Measurements from ENCODE around the gene ENTPD5. TPM values are rescaled to one million over a fixed set of nuclear protein-coding genes. Genes with fewer than 3 reads are reported as not detected.

The ENTPD5 gene
- total RNA-seq, 1 experiment from 2014 or later: 9.3 TPM

GRCh38 chr14:73965216-73965615 lies 53.9 kb downstream of the ENTPD5 start:
- H3K27me3 ChIP-seq (replicated peaks; ENCODE audit: control insufficient read depth, insufficient read depth, low read length): no peaks in the 10 kb centered on the region
- CTCF ChIA-PET: no interaction called here
- Mint-ChIP-seq H3K27me3 (ENCODE audit: insufficient read depth, unreplicated experiment) (no peaks in the 10 kb centered on the region), H3K4me3 (ENCODE audit: unreplicated experiment) (no peak overlapping the region), H3K4me1 (ENCODE audit: low read depth, unreplicated experiment) (no peaks in the 10 kb centered on the region), H3K27ac (ENCODE audit: unreplicated experiment) (no peak overlapping the region), H3K9me3 (ENCODE audit: unreplicated experiment) (no peaks in the 10 kb centered on the region), H3K36me3 (ENCODE audit: insufficient read depth, unreplicated experiment) (peaks cover 7% of the 10 kb centered on the region)
- H3K36me3 ChIP-seq (ENCODE audit: control insufficient read depth, insufficient read depth, low read length): no peaks in the 10 kb centered on the region
- POLR2A ChIA-PET: no interaction called here
- no peaks in the 10 kb centered on the region for H3K9me3 ChIP-seq
- intact Hi-C loops (cut with micrococcal nuclease; ENCODE audit: unreplicated experiment): no loop called here
- DNase-seq: no peak
- no TSS peak for BruUV-seq (replicated peaks)
- no peak overlapping the region for H3K4me3 ChIP-seq (ENCODE audit: low read depth, low read length)
- no peaks in the 10 kb centered on the region for H3K4me1 ChIP-seq
- TF ChIP-seq, protein P1, sequence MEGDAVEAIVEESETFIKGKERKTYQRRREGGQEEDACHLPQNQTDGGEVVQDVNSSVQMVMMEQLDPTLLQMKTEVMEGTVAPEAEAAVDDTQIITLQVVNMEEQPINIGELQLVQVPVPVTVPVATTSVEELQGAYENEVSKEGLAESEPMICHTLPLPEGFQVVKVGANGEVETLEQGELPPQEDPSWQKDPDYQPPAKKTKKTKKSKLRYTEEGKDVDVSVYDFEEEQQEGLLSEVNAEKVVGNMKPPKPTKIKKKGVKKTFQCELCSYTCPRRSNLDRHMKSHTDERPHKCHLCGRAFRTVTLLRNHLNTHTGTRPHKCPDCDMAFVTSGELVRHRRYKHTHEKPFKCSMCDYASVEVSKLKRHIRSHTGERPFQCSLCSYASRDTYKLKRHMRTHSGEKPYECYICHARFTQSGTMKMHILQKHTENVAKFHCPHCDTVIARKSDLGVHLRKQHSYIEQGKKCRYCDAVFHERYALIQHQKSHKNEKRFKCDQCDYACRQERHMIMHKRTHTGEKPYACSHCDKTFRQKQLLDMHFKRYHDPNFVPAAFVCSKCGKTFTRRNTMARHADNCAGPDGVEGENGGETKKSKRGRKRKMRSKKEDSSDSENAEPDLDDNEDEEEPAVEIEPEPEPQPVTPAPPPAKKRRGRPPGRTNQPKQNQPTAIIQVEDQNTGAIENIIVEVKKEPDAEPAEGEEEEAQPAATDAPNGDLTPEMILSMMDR (IDR thresholded peaks at IDR 0.05; ENCODE audit: insufficient read depth in 1 of 2, low read depth in 1 of 2, low read length in 1 of 2, severe bottlenecking in 1 of 2, unreplicated experiment in 1 of 2): no peak

GRCh38 chr14:73961192-73961591 lies 57.9 kb downstream of the ENTPD5 start:
- DNase-seq: no peak
- BruUV-seq (replicated peaks): no TSS peak
- Mint-ChIP-seq H3K27ac (ENCODE audit: unreplicated experiment) (no peak overlapping the region), H3K4me1 (ENCODE audit: low read depth, unreplicated experiment) (no peaks in the 10 kb centered on the region), H3K36me3 (ENCODE audit: insufficient read depth, unreplicated experiment) (peaks cover 23% of the 10 kb centered on the region), H3K9me3 (ENCODE audit: unreplicated experiment) (no peaks in the 10 kb centered on the region), H3K4me3 (ENCODE audit: unreplicated experiment) (no peak overlapping the region), H3K27me3 (ENCODE audit: insufficient read depth, unreplicated experiment) (no peaks in the 10 kb centered on the region)
- Histone ChIP-seq H3K9me3 (no peaks in the 10 kb centered on the region), H3K27me3 (replicated peaks; ENCODE audit: control insufficient read depth, insufficient read depth, low read length) (no peaks in the 10 kb centered on the region), H3K36me3 (ENCODE audit: control insufficient read depth, insufficient read depth, low read length) (0 out of 2 replicates have a peak, but pooled peaks cover 2% of the 10 kb centered on the region), H3K4me3 (ENCODE audit: low read depth, low read length) (no peak overlapping the region), H3K4me1 (no peaks in the 10 kb centered on the region)
- CTCF ChIA-PET: no interaction called here
- POLR2A ChIA-PET: no interaction called here
- TF ChIP-seq, protein P1 (IDR thresholded peaks at IDR 0.05; ENCODE audit: insufficient read depth in 1 of 2, low read depth in 1 of 2, low read length in 1 of 2, severe bottlenecking in 1 of 2, unreplicated experiment in 1 of 2): no peak
- intact Hi-C loops (cut with micrococcal nuclease; ENCODE audit: unreplicated experiment): no loop called here

DNA sequence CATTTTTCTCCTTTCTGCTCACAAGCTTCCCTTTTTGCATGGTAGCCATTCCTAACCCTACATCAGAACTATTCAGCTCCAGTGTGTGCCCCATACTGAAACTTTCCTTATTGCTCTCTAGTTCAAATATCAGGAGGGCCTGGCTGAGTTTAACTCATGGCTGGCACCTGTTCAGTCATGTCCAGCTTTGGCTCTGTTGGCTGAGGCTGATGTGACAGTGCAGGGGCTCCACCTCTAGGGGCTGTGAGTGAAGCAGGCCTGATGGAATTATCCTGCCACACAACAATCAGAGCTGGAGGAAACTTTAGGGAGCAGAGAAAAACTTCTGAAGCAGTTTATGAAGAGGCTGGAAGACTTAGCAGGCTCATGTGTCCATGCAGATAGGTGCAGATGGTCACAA lies 60.5 kb downstream of the ENTPD5 start:
- H3K36me3 ChIP-seq (ENCODE audit: control insufficient read depth, insufficient read depth, low read length): 0 out of 2 replicates have a peak, but pooled peaks cover 2% of the 10 kb centered on the region
- intact Hi-C loops (cut with micrococcal nuclease; ENCODE audit: unreplicated experiment): no loop called here

More for the DNA sequence above, 60.5 kb downstream of the ENTPD5 start:
- Mint-ChIP-seq H3K27me3 (ENCODE audit: insufficient read depth, unreplicated experiment) (no peaks in the 10 kb centered on the region), H3K4me1 (ENCODE audit: low read depth, unreplicated experiment) (no peaks in the 10 kb centered on the region), H3K36me3 (ENCODE audit: insufficient read depth, unreplicated experiment) (peaks cover 19% of the 10 kb centered on the region), H3K27ac (ENCODE audit: unreplicated experiment) (no peak overlapping the region), H3K9me3 (ENCODE audit: unreplicated experiment) (no peaks in the 10 kb centered on the region), H3K4me3 (ENCODE audit: unreplicated experiment) (no peak overlapping the region)
- H3K9me3 ChIP-seq: no peaks in the 10 kb centered on the region
- H3K4me1 ChIP-seq: no peaks in the 10 kb centered on the region
- DNase-seq: no peak
- H3K27me3 ChIP-seq (replicated peaks; ENCODE audit: control insufficient read depth, insufficient read depth, low read length): no peaks in the 10 kb centered on the region
- CTCF ChIA-PET: interaction anchor here (0.9 to 1.8 kb wide), 3 partner anchors 9 to 68 kb away, joined by 3 to 5 read pairs (median 4); partner anchors contain the start of genes COQ6 and FAM161B
- POLR2A ChIA-PET: no interaction called here
- no TSS peak for BruUV-seq (replicated peaks)
- no peak overlapping the region for H3K4me3 ChIP-seq (ENCODE audit: low read depth, low read length)
- TF ChIP-seq, protein P1 (IDR thresholded peaks at IDR 0.05; ENCODE audit: insufficient read depth in 1 of 2, low read depth in 1 of 2, low read length in 1 of 2, severe bottlenecking in 1 of 2, unreplicated experiment in 1 of 2): peak in 1 of 2 experiments; percentile 20

Measured in Caco-2 (cell line).